Breast epithelium (tissue), 4 donors: ENCODE results near the gene PPM1A. TPM values are rescaled to one million over a fixed set of nuclear protein-coding genes. Genes with fewer than 3 reads are reported as not detected.

Experiments
- DNase-seq, 2 donors: peaks; one replicate each; pipeline ENCODE4 v3.0.0-alpha.2; 2019; ENCODE audit warnings: low spot score in 2 of 2
- H3K27ac ChIP-seq, 2 donors: fragments of 200-600 bp; sonication (generic) in 1 of 2; one replicate each; pipeline ENCODE4 v1.5.1; 2016 to 2019; ENCODE audit warnings: mild to moderate bottlenecking in 1 of 2
- H3K27me3 ChIP-seq, 2 donors: fragments of 200-600 bp; sonication (generic) in 1 of 2; one replicate each; pipeline versions ENCODE4 v1.5.1 to v1.6.0; 2017 to 2019; ENCODE audit warnings: control low read depth in 1 of 2, mild to moderate bottlenecking in 1 of 2
- H3K36me3 ChIP-seq: fragments of 200-600 bp; one replicate; pipeline ENCODE4 v1.5.1; 2019
- H3K4me1 ChIP-seq, 2 donors: fragments of 200-600 bp; sonication (generic); one replicate each; pipeline ENCODE4 v1.5.1; 2016 to 2019; ENCODE audit warnings: control low read depth in 1 of 2
- H3K4me3 ChIP-seq, 3 donors: fragments of 200-600 bp; sonication (generic); 1 replicate in 2 of 3; 2 replicates in 1 of 3; pipeline ENCODE4 v1.5.1; 2016 to 2019; ENCODE audit warnings: mild to moderate bottlenecking in 3 of 3, moderate library complexity in 2 of 3
- H3K9me3 ChIP-seq, 2 donors: fragments of 200-600 bp; sonication (generic) in 1 of 2; one replicate each; pipeline ENCODE4 v1.5.1; 2016 to 2019; ENCODE audit warnings: control low read depth in 1 of 2
- POLR2A ChIP-seq: fragments of 450-650 bp; IDR thresholded peaks from one replicate; pipeline ENCODE4 v1.6.1; 2016; ENCODE audit warnings: antibody characterized with exemption, mild to moderate bottlenecking, moderate library complexity
- POLR2AphosphoS5 ChIP-seq, 3 donors: sonication (generic); formaldehyde crosslinking; IDR thresholded peaks; one replicate each; pipeline ENCODE4 v1.6.1; 2017; ENCODE audit warnings: antibody characterized with exemption in 3 of 3
- intact Hi-C: fragments of 100-400 bp; cut with DNase I; formaldehyde crosslinking; loops from one replicate; pipeline ENCODE4 v1.15.1; 2023; ENCODE audit warnings: low total_unique reads
- total RNA-seq, 3 donors: library from RNA; depleted of rRNA; stranded (reverse); fragments of >200 nt; gene quantifications; one replicate each; pipeline ENCODE4 v1.1.0, GENCODE V29; 2016
- TF ChIP-seq, protein P1 (sequence below), 3 donors: fragments of 450-650 bp; IDR thresholded peaks; one replicate each; pipeline ENCODE4 v1.5.1; 2016 to 2017; ENCODE audit warnings: antibody characterized with exemption in 3 of 3, mild to moderate bottlenecking in 3 of 3, moderate library complexity in 3 of 3

The PPM1A gene
- total RNA-seq, 3 donors from 2014 or later, result 39.3 to 53.8 (median 49.9) TPM

GRCh38 chr14:60294411-60295069 is 45.5 kb downstream of the PPM1A start:
- no peak for DNase-seq
- intact Hi-C loops, result no loop called here
- Histone ChIP-seq H3K36me3 (no peaks in the 10 kb centered on the region), H3K4me1 (no peaks in the 10 kb centered on the region), H3K27ac (no peak overlapping the region), H3K27me3 (no peaks in the 10 kb centered on the region), H3K4me3 (no peak overlapping the region), H3K9me3 (no peaks in the 10 kb centered on the region)
- TF ChIP-seq POLR2A, result no peak
- TF ChIP-seq, protein P1, sequence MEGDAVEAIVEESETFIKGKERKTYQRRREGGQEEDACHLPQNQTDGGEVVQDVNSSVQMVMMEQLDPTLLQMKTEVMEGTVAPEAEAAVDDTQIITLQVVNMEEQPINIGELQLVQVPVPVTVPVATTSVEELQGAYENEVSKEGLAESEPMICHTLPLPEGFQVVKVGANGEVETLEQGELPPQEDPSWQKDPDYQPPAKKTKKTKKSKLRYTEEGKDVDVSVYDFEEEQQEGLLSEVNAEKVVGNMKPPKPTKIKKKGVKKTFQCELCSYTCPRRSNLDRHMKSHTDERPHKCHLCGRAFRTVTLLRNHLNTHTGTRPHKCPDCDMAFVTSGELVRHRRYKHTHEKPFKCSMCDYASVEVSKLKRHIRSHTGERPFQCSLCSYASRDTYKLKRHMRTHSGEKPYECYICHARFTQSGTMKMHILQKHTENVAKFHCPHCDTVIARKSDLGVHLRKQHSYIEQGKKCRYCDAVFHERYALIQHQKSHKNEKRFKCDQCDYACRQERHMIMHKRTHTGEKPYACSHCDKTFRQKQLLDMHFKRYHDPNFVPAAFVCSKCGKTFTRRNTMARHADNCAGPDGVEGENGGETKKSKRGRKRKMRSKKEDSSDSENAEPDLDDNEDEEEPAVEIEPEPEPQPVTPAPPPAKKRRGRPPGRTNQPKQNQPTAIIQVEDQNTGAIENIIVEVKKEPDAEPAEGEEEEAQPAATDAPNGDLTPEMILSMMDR (IDR thresholded peaks at IDR 0.05), result no peak
- TF ChIP-seq POLR2AphosphoS5 (IDR thresholded peaks at IDR 0.05), result no peak

DNA sequence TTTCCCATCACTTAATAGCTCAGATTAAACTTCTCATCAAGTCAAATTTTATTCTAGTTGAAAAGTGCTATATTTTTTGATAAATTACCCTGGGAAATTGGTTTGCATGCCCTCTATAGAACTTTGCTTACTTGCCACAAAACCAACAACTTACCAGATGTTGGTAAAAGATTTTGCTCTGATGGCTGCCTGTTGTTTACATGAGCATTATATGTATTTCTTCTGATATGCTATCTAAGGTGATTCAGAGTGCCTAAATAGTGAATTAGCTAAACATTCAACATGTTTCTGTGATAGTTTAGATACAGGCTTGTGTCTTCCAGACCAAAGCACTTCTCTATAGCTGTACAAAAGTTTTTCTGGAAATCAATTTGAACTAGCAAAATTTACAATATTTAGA is 51.0 kb downstream of the PPM1A start:
- H3K36me3 ChIP-seq, result no peaks in the 10 kb centered on the region
- H3K4me1 ChIP-seq, result no peaks in the 10 kb centered on the region
- H3K27me3 ChIP-seq, result no peaks in the 10 kb centered on the region
- no peak overlapping the region for H3K4me3 ChIP-seq
- H3K27ac ChIP-seq, result no peak overlapping the region
- no peaks in the 10 kb centered on the region for H3K9me3 ChIP-seq
- DNase-seq, result no peak
- intact Hi-C loops, result no loop called here
- TF ChIP-seq POLR2AphosphoS5 (IDR thresholded peaks at IDR 0.05), result no peak
- no peak for TF ChIP-seq POLR2A
- TF ChIP-seq, protein P1 (IDR thresholded peaks at IDR 0.05), result no peak

DNA sequence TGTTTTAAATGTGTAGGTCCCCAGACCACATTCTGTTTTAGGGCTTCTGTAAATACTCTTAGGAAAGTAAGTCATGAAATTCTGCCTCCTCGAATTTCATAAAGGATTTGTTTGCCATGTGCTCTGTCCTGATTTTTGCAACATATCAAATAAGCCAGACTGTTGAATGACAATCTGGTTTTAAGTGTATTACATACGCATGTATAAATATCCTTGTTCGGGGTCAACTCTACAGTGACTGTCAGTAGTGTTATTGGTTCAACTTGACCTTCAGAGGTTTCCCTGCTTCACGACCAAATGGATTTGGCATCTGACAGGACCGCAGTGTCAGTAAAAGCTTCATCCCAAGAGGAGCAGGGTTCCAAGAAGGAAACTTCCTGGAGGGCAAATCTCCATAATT is 52.7 kb downstream of the PPM1A start:
- Histone ChIP-seq H3K9me3 (no peaks in the 10 kb centered on the region), H3K4me1 (no peaks in the 10 kb centered on the region), H3K4me3 (no peak overlapping the region), H3K27me3 (no peaks in the 10 kb centered on the region), H3K27ac (no peak overlapping the region), H3K36me3 (no peaks in the 10 kb centered on the region)
- no peak for TF ChIP-seq POLR2A
- TF ChIP-seq, protein P1 (IDR thresholded peaks at IDR 0.05), result no peak
- no peak for TF ChIP-seq POLR2AphosphoS5 (IDR thresholded peaks at IDR 0.05)
- intact Hi-C loops, result no loop called here
- DNase-seq, result no peak

GRCh38 chr14:60302663-60303062 is 53.6 kb downstream of the PPM1A start:
- Histone ChIP-seq H3K27ac (no peak overlapping the region), H3K4me1 (no peaks in the 10 kb centered on the region), H3K36me3 (no peaks in the 10 kb centered on the region), H3K9me3 (no peaks in the 10 kb centered on the region), H3K27me3 (no peaks in the 10 kb centered on the region), H3K4me3 (no peak overlapping the region)
- no peak for DNase-seq
- intact Hi-C loops, result no loop called here
- TF ChIP-seq, protein P1 (IDR thresholded peaks at IDR 0.05), result no peak
- TF ChIP-seq POLR2AphosphoS5 (IDR thresholded peaks at IDR 0.05) (no peak), POLR2A (no peak)

DNA sequence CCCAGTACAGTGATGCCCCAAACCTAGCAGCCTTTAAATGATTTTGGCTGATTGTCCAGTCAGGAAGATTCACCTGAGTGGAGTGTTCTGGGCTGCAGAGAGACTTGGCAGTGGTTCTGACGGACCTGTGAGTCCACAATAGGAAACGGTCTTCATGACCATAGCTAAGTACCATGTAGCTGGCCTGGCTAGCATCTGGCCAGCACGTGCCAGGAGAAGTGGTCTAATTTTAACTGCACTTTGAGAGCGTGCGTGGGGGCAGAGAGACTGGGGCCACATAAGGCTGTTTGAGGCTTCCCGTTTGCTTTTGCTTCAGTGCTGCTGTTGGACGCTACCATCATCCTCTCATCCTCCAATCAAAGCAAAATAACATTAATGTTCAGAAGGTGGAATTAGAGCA is 54.7 kb downstream of the PPM1A start:
- Histone ChIP-seq H3K9me3 (no peaks in the 10 kb centered on the region), H3K4me1 (no peaks in the 10 kb centered on the region), H3K4me3 (no peak overlapping the region), H3K36me3 (no peaks in the 10 kb centered on the region), H3K27me3 (no peaks in the 10 kb centered on the region), H3K27ac (no peak overlapping the region)
- TF ChIP-seq POLR2AphosphoS5 (IDR thresholded peaks at IDR 0.05) (no peak), POLR2A (no peak)
- TF ChIP-seq, protein P1 (IDR thresholded peaks at IDR 0.05), result no peak
- no peak for DNase-seq
- intact Hi-C loops, result no loop called here
